Activated T-cell treated with anti-CD3 and anti-CD28 coated beads, Interleukin-2, amount 50 U/mL, for 24 hours (primary cell): Measurements from ENCODE around the gene CYB561.

Source experiments
- DNase-seq: peaks from one replicate; pipeline ENCODE4 v3.0.0-alpha.2; 2020
- H3K27ac Mint-ChIP-seq: 2 replicates; pipeline ENCODE4 v1.8.0; 2020; ENCODE audit warnings: mild to moderate bottlenecking, mixed read lengths
- H3K27me3 Mint-ChIP-seq: 2 replicates; pipeline ENCODE4 v1.8.0; 2020; ENCODE audit warnings: mixed read lengths
- H3K36me3 Mint-ChIP-seq: 2 replicates; pipeline ENCODE4 v1.8.0; 2020; ENCODE audit warnings: low read depth, mixed read lengths
- H3K4me1 Mint-ChIP-seq: 2 replicates; pipeline ENCODE4 v1.8.0; 2020; ENCODE audit warnings: low read depth, mixed read lengths
- H3K4me3 Mint-ChIP-seq: 2 replicates; pipeline ENCODE4 v1.8.0; 2020; ENCODE audit warnings: mild to moderate bottlenecking, moderate library complexity, mixed read lengths
- H3K9me3 Mint-ChIP-seq: 2 replicates; pipeline ENCODE4 v1.8.0; 2020; ENCODE audit warnings: mixed read lengths

CYB561 gene

DNA sequence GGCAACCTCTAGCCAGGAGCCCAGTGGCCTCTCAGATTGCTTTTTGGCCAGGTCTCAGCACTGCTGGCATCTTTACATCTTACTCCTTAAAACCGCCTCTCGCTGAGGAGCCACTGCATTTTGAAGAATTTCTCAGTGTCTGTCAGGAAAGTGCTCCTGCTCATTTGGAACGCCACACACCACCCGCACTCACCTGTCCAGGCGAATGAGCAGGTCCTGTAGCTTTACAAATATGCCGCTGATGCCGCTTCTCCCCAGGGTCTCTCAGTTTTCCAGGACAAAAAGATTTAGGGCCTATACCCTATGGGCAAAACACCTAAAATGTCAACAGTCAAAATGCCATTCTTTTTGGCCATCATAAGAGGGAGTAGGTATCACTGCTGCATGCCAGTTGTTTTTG is 22.1 kb downstream of the CYB561 start:
- Mint-ChIP-seq H3K9me3 (no peaks in the 10 kb centered on the region), H3K4me3 (no peak overlapping the region), H3K27ac (no peak overlapping the region), H3K4me1 (peaks cover 44% of the 10 kb centered on the region), H3K36me3 (peaks cover 4% of the 10 kb centered on the region), H3K27me3 (no peaks in the 10 kb centered on the region)
- DNase-seq, result no peak

DNA sequence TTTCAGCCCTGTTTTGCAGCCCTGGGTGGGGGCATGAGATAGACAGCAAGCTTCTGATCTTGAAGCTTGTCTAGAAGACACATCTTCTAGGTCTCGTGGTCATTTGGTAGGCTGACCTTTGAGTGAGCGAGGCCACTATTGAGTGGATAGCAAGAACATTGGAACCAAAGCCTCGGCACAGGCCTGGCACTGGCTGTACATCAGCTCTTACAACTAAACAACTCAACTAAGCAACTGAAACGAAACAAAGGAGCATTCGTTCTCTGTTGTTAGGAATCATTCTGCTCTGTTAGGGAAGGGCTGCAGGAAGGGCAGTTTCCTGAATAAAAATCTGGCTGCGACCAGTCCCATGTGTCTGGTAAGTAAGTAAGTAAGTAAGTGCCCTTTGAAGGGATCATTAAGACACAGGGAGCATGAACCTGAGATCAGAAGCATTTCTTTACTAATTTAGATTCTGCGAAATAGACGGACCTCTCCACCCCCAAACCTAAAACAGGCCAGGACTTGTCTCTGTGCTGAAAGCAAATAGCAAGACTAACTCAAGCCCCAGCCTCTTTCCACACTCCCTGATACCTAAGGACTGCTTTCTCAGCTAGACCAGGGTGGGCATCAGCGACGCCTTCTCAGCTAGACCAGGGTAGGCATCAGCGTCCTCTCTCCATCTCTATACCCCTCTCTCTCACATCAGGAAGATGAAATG is 22.7 kb downstream of the CYB561 start:
- Mint-ChIP-seq H3K9me3 (no peaks in the 10 kb centered on the region), H3K27ac (no peak overlapping the region), H3K36me3 (peaks cover 4% of the 10 kb centered on the region), H3K27me3 (no peaks in the 10 kb centered on the region), H3K4me3 (no peak overlapping the region), H3K4me1 (peaks cover 42% of the 10 kb centered on the region)
- no peak for DNase-seq

DNA sequence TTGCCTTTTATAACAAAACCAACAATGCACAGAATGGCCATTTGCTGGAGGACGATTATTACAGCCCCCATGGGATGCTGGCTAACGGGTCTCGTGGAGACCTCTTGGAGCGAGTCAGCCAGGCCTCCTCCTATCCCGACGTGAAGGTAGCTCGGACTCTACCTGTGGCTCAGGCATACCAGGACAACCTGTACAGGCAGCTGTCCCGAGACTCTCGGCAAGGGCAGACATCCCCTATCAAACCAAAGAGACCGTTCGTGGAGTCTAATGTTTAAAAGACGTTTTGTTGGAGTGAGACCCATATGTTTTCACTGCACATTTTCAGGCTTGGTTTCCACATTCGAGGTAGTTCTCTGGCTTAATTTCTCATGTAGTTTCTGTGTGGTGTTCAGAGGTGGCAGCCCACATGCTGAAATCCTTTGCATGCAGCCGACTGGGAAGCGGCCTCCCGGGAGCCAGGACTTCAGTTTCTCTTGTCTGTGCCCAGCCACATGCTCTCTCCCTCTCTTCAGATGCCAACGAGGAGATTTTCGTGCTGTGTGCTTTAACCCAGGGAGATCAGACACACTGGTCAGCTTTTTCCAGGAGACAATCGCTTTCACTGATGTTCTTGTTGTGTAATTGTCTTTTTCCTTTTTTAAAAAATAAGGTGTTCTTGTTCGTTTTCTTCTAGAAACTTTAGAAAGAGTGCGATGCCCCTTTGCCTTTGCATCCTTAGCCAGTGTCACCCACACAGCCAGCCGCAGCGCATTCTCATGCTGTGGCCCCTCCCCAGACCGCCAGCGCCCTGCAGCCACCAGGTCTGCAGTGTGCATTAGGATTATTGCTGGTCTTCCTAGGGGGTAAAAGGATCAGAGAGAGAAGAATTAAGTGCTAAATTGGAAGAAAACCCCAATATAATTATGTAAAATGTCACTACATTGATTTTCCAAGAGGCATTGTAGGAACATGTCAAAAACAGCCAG is 24.1 kb downstream of the CYB561 start:
- Mint-ChIP-seq H3K27me3 (no peaks in the 10 kb centered on the region), H3K4me3 (no peak overlapping the region), H3K36me3 (peaks cover 4% of the 10 kb centered on the region), H3K9me3 (no peaks in the 10 kb centered on the region), H3K27ac (no peak overlapping the region), H3K4me1 (peaks cover 27% of the 10 kb centered on the region)
- DNase-seq, result no peak

DNA sequence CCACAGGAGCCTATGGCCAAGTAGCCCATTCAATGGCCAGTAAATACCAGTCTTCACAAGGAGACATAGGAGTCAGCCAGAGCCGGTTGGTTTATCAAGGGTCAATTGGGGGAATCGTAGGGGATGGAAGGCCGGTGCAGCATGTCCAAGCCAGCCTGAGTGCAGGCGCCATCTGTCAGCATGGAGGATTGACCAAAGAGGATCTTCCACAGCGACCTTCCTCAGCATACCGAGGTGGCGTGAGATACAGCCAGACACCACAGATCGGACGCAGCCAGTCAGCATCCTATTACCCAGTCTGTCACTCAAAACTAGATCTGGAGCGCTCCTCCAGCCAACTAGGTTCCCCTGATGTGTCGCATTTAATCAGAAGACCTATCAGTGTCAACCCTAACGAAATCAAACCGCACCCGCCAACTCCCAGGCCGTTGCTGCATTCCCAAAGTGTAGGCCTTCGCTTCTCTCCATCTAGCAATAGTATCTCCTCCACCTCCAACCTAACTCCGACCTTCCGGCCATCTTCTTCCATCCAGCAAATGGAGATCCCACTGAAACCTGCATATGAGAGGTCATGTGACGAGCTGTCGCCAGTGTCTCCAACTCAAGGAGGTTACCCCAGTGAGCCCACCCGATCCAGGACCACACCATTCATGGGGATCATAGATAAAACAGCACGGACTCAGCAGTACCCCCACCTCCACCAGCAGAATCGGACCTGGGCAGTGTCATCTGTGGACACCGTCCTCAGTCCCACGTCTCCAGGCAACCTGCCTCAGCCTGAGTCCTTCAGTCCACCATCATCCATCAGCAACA is 25.0 kb downstream of the CYB561 start:
- Mint-ChIP-seq H3K27me3 (no peaks in the 10 kb centered on the region), H3K27ac (no peak overlapping the region), H3K4me1 (peaks cover 18% of the 10 kb centered on the region), H3K4me3 (no peak overlapping the region), H3K36me3 (peaks cover 4% of the 10 kb centered on the region), H3K9me3 (no peaks in the 10 kb centered on the region)
- DNase-seq, result no peak

DNA sequence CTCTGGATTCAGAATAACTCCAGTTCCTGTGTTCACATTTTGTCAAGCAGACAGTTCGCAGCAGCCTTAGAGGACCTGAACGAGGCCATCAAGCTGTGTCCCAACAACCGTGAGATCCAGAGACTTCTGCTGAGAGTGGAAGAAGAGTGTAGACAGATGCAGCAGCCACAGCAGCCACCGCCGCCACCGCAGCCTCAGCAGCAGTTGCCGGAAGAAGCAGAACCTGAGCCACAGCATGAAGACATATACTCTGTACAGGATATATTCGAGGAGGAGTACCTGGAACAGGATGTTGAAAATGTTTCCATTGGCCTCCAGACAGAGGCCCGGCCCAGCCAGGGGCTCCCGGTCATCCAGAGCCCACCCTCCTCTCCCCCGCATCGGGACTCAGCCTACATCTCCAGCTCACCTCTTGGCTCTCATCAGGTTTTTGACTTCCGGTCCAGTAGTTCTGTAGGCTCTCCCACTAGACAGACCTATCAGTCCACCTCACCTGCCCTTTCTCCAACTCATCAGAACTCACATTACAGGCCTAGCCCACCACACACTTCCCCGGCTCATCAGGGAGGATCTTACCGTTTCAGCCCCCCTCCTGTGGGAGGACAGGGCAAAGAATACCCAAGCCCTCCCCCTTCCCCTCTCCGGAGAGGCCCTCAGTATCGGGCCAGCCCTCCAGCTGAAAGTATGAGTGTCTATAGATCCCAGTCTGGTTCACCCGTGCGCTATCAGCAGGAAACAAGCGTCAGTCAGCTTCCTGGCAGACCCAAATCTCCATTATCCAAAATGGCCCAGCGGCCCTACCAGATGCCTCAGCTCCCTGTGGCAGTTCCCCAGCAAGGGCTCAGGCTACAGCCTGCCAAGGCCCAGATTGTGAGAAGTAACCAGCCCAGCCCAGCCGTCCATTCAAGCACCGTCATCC is 25.9 kb downstream of the CYB561 start:
- DNase-seq, result peak; percentile 59
- peaks cover 16% of the 10 kb centered on the region for H3K4me1 Mint-ChIP-seq
- H3K36me3 Mint-ChIP-seq, result peaks cover 4% of the 10 kb centered on the region
- no peaks in the 10 kb centered on the region for H3K27me3 Mint-ChIP-seq
- no peaks in the 10 kb centered on the region for H3K9me3 Mint-ChIP-seq
- H3K4me3 Mint-ChIP-seq, result no peak overlapping the region
- peak overlapping the region; percentile 76 for H3K27ac Mint-ChIP-seq

DNA sequence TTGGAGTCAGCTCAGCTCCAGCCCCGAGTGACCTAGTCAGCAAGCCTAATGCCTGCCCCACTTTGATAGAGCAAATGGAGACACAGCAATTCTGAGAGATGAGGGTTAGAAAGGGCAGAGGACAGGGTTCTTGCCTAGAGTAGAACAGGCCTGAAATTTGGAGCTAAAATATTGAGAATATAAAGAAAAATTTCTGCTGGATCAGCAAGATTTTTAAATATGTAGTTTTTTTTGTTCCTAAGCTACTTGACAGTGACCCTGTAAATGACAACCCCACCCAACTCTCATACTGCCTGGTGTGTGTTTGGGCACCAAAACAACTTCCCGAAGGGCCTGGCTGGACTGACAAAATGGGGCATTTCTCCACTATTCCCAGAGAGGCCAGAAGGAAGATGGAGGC is 26.7 kb downstream of the CYB561 start:
- H3K27me3 Mint-ChIP-seq, result no peaks in the 10 kb centered on the region
- H3K4me3 Mint-ChIP-seq, result no peak overlapping the region
- no peaks in the 10 kb centered on the region for H3K9me3 Mint-ChIP-seq
- H3K36me3 Mint-ChIP-seq, result peaks cover 4% of the 10 kb centered on the region
- H3K27ac Mint-ChIP-seq, result no peak overlapping the region
- peaks cover 16% of the 10 kb centered on the region for H3K4me1 Mint-ChIP-seq
- DNase-seq, result no peak

DNA sequence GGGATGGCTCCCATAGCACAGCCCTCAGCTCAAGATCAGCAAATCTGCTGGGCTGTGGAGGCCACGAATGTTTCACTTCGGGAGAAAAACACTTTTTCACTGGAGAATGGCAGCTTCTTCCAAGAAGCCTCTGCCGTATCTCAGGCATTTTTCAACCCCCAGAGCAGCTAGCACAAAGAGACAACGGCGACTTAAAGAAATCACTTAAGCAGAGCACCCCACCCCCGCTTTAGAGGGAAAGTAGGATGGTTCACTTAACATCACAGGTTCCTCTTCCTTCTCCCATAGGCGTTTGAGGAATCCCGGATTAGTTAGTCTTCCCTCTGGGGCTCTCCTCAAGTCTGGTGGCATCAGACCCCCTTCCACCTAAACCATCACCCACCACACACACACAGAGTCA is 27.6 kb downstream of the CYB561 start:
- no peak for DNase-seq
- H3K4me3 Mint-ChIP-seq, result no peak overlapping the region
- peaks cover 16% of the 10 kb centered on the region for H3K4me1 Mint-ChIP-seq
- no peaks in the 10 kb centered on the region for H3K27me3 Mint-ChIP-seq
- H3K36me3 Mint-ChIP-seq, result peaks cover 4% of the 10 kb centered on the region
- H3K9me3 Mint-ChIP-seq, result no peaks in the 10 kb centered on the region
- H3K27ac Mint-ChIP-seq, result no peak overlapping the region

DNA sequence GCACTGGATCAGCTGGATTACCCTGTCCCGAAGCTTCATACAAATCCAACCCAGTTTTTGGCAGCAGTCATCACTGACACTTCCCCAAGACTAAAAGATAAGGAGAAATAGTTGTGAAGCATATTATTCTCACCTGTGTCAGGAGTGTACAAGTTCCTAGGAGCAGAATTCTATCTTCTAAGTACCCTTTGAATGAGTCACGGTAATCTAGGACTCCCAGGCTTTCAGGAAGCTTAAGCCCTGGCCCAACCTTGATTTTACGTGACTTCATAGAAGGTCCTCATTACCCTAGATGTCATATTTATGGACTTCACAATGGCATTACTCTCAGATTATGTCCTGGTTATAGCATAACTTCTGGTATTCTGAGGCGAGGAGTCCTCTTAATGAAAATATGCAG is 31.9 kb downstream of the CYB561 start:
- Mint-ChIP-seq H3K4me3 (no peak overlapping the region), H3K36me3 (peaks cover 4% of the 10 kb centered on the region), H3K27me3 (no peaks in the 10 kb centered on the region), H3K9me3 (no peaks in the 10 kb centered on the region), H3K27ac (no peak overlapping the region), H3K4me1 (peaks cover 3% of the 10 kb centered on the region)
- DNase-seq, result no peak

DNA sequence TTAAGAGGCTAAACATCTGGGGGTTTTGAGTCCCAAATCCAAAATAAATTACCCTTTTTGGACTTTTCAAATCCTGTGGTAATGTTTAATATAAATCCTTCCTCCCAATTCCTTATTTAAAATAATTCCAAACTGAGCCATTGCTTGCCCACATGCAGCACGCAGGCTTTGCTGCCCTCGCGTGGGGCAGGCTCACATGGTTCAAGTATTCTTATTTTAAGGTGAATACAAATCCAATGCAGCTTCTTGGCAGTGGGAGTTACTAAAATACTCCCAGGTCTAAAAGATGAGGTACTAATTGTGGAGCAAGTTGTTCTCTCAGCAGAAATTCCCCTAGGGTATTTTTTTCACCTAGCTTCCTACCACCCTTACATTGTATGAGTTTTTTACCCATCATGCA is 33.0 kb downstream of the CYB561 start:
- H3K4me3 Mint-ChIP-seq, result no peak overlapping the region
- no peak overlapping the region for H3K27ac Mint-ChIP-seq
- no peak for DNase-seq
- H3K27me3 Mint-ChIP-seq, result no peaks in the 10 kb centered on the region
- peaks cover 4% of the 10 kb centered on the region for H3K36me3 Mint-ChIP-seq
- H3K4me1 Mint-ChIP-seq, result no peaks in the 10 kb centered on the region
- H3K9me3 Mint-ChIP-seq, result no peaks in the 10 kb centered on the region

DNA sequence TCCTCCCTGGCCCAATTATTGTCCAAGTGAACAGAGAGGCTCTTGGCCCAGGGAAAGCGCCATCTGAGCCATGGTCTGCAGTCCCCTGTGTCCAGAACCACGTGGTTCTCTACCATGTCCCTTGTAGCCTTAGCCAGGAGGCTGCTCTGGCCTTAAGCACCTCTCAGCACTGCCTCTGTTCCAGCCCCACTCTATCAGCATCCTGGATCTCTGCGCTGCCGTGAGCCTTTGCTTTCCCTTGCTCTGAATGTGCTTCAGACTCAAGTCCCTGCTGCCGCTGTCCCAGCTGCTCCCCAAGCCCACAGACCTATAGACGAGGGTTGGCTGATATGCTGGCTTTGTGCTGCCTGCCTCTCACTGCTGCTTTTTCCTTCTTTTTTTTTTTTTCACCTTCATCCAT is 33.9 kb downstream of the CYB561 start:
- H3K36me3 Mint-ChIP-seq, result peaks cover 4% of the 10 kb centered on the region
- no peak for DNase-seq
- no peaks in the 10 kb centered on the region for H3K9me3 Mint-ChIP-seq
- no peaks in the 10 kb centered on the region for H3K4me1 Mint-ChIP-seq
- H3K27me3 Mint-ChIP-seq, result no peaks in the 10 kb centered on the region
- H3K27ac Mint-ChIP-seq, result no peak overlapping the region
- H3K4me3 Mint-ChIP-seq, result no peak overlapping the region

DNA sequence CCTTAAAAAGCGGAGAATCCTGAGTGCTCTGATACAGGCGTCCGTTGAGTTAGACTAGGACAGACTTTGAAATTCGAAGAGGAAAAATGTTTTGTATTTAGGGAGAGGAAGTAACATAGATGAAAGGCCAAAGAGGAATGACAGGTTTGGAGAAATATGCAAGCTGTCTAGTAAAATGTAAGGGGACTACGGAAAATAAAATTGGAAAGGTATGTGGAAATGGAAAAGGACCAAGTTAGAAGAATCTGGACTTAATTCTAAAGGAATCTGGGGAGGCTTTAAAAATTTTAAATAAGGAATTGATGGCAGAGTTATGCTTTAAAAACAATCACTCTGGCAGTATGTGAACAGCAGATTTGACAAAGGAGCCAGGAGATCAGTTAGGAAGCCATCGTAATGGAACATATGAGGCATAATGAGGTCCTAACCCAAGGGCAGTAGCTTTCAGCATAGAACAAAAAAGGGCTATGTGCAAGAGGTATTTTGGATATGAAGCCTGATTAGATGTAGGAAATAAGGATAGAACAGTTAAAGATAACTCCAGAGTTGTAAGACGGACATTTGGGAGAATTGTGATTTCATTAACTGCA is 38.3 kb downstream of the CYB561 start:
- Mint-ChIP-seq H3K4me1 (peaks cover 6% of the 10 kb centered on the region), H3K9me3 (no peaks in the 10 kb centered on the region), H3K36me3 (peaks cover 4% of the 10 kb centered on the region), H3K4me3 (no peak overlapping the region), H3K27ac (no peak overlapping the region), H3K27me3 (no peaks in the 10 kb centered on the region)
- DNase-seq, result no peak

DNA sequence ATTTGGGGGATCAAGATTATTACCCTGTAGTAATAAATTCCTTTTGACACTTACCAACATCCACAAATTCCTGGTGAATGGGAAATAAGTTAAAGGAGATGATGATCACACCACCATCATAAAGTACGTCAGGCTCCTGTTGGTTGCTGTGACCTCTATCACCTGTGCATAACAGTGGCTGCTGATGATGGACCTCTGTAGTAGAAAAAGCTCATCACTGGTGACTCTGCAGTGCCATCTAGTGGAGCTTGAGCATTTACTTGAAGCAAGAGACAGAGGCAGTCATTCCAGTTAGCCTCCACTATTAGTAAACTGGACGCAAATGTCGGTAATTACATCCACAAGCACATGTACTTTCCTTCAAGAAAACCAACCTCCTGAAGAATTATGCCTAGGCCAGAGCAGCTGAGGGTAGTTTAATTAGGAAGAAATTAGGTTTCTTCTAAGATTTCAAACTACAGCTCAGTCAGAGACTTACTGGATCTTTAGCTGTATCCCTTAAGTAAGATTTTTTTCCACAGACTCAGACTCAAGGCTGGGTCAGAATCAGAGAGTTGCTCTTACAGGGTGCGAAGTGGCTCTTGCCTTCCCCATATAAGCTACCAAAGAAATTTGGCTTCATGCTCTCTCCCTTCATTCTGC is 39.3 kb downstream of the CYB561 start:
- H3K9me3 Mint-ChIP-seq, result no peaks in the 10 kb centered on the region

DNA sequence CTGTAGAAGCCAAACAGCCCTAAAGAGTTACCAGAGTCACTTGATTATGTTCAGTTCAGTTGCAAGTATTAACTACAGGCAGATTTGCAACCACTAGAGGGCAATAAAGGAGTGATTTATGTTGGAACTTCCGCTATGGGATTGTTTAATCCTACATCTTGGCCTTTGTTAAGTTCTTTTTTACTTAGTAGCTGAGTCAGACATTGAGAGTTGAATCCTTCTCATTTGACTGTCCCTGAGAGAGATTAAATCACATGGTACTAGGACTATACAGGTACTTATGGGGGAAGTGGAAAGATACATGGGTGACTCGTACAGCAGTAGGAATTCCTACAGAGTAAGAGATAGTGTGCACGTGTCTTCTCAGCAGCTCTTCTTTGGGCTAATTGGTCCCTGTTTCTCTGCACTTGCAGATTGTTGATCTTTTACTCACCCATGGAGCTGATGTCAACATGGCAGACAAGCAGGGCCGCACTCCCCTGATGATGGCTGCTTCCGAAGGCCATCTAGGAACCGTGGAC is 40.3 kb downstream of the CYB561 start:
- Mint-ChIP-seq H3K9me3 (no peaks in the 10 kb centered on the region), H3K27me3 (no peaks in the 10 kb centered on the region), H3K27ac (no peak overlapping the region), H3K4me3 (no peak overlapping the region), H3K36me3 (no peaks in the 10 kb centered on the region), H3K4me1 (peaks cover 6% of the 10 kb centered on the region)
- no peak for DNase-seq

More for the DNA sequence above, 39.3 kb downstream of the CYB561 start:
- H3K4me3 Mint-ChIP-seq, result no peak overlapping the region
- no peaks in the 10 kb centered on the region for H3K27me3 Mint-ChIP-seq
- DNase-seq, result no peak
- H3K27ac Mint-ChIP-seq, result no peak overlapping the region
- H3K36me3 Mint-ChIP-seq, result no peaks in the 10 kb centered on the region
- peaks cover 6% of the 10 kb centered on the region for H3K4me1 Mint-ChIP-seq
